ENCODE data around the gene WNT2B.

GRCh38 chr1:112465122-112465521 is 43.6 kb upstream of the WNT2B start:
- TF ChIP-seq FOXJ2 (tag; IDR thresholded peaks at IDR 0.05), result no peak
- TF ChIP-seq HDAC6 (IDR thresholded peaks at IDR 0.05; ENCODE audit: low read depth, low read length), result no peak
- no peak for TF ChIP-seq CTCF (IDR thresholded peaks at IDR 0.05 in 2 of 3, conservative IDR thresholded peaks at IDR 0.05 in 1 of 3; ENCODE audit: insufficient read depth in 2 of 3, low read depth in 1 of 3, low read length in 3 of 3)

Data from K562 (cell line).